Vagina (tissue), 2 donors: ENCODE measurements around the gene EFNA1.

ENCODE experiments used
- CTCF ChIP-seq, 3 experiments: fragments of 450-650 bp in 2 of 3; fragments of 200-600 bp in 1 of 3; sonication (generic) in 1 of 3; IDR thresholded peaks; one replicate each; pipeline ENCODE4 v1.5.1; 2017 to 2019; ENCODE audit warnings: antibody characterized with exemption in 3 of 3, mild to moderate bottlenecking in 2 of 3, moderate library complexity in 2 of 3
- POLR2AphosphoS5 ChIP-seq, 2 donors: sonication (generic); formaldehyde crosslinking; IDR thresholded peaks; one replicate each; pipeline ENCODE4 v1.9.0; 2017; ENCODE audit warnings: antibody characterized with exemption in 2 of 2, mild to moderate bottlenecking in 2 of 2, low read depth in 1 of 2; ENCODE audit not compliant: insufficient read depth in 1 of 2

- no peak for TF ChIP-seq POLR2AphosphoS5 (IDR thresholded peaks at IDR 0.05; ENCODE audit: insufficient read depth in 1 of 2, low read depth in 1 of 2)
- TF ChIP-seq CTCF (IDR thresholded peaks at IDR 0.05): no peak
Observed at GRCh38 chr1:155079487-155080311, 48.0 kb upstream of the EFNA1 start.
